ENCODE data around the gene ANKRD45.
"Not testable (repeated sequence)": the region's sequence is repeated elsewhere in the genome, so short reads cannot be mapped to it uniquely, and the experiment has no call there.

The ANKRD45 gene

DNA sequence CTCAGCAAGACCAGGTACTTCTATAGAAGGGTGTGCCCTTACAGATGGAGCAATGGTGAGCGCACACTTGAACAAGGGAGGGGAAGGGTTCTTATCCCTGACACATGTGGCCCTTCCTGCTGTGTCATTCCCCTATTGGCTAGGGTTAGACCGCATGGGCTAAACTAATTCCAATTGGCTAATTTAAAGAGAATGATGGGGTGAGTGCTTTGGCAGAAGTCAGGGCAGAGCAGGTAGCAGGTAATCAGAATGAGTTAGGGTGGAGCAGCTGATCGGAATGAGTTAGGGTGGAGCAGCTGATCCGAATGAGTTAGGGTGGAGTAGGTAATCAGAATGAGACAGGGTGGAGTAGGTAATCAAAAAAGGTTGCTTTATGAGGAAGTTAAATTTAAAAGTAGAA, 14.2 kb upstream of the ANKRD45 start:
- H3K27ac ChIP-seq (ENCODE audit: low read length); H3K9me3 ChIP-seq (ENCODE audit: control insufficient read depth, low read depth, low read length); H3K27me3 ChIP-seq (ENCODE audit: control insufficient read depth, insufficient read depth, low read length); H3K4me3 ChIP-seq (ENCODE audit: low read length); H3K36me3 ChIP-seq (ENCODE audit: control insufficient read depth, low read depth, low read length); H3K9ac ChIP-seq (ENCODE audit: low read length): not testable (repeated sequence)
- H3K4me1 ChIP-seq (ENCODE audit: control insufficient read depth, low read depth, low read length), result peaks cover 25% of the 10 kb centered on the region

- no peak overlapping the region for H3K27ac ChIP-seq (ENCODE audit: low read length)
- peaks cover 15% of the 10 kb centered on the region for H3K4me1 ChIP-seq (ENCODE audit: control insufficient read depth, low read depth, low read length)
- H3K27me3 ChIP-seq (ENCODE audit: control insufficient read depth, insufficient read depth, low read length), result no peaks in the 10 kb centered on the region
- H3K9ac ChIP-seq (ENCODE audit: low read length), result no peak overlapping the region
- no peaks in the 10 kb centered on the region for H3K36me3 ChIP-seq (ENCODE audit: control insufficient read depth, low read depth, low read length)
- no peak overlapping the region for H3K4me3 ChIP-seq (ENCODE audit: low read length)
- no peaks in the 10 kb centered on the region for H3K9me3 ChIP-seq (ENCODE audit: control insufficient read depth, low read depth, low read length)
Measured at GRCh38 chr1:173682184-173682583, 12.5 kb upstream of the ANKRD45 start.

GRCh38 chr1:173680152-173680551, 10.5 kb upstream of the ANKRD45 start:
- H3K36me3 ChIP-seq (ENCODE audit: control insufficient read depth, low read depth, low read length); H3K4me3 ChIP-seq (ENCODE audit: low read length); H3K9me3 ChIP-seq (ENCODE audit: control insufficient read depth, low read depth, low read length); H3K27me3 ChIP-seq (ENCODE audit: control insufficient read depth, insufficient read depth, low read length); H3K9ac ChIP-seq (ENCODE audit: low read length); H3K27ac ChIP-seq (ENCODE audit: low read length): not testable (repeated sequence)
- H3K4me1 ChIP-seq (ENCODE audit: control insufficient read depth, low read depth, low read length), result peaks cover 15% of the 10 kb centered on the region

DNA sequence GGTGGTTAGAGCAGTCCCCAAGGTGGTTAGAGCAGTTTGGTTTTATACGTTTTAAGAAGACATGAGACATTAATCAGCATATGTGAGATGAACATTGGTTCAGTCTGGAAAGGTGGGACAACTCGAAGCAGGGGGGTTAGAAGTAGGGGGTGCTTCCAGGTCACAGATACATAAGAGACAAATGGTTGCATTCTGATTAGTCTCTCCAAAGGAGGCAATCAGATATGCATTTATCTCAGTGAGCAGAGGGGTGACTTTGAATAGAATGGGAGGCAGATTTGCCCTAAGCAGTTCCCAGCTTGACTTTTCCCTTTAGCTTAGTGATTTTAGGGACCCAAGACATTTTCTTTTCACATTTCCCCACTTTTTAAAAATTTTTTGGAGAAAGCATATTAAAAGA, 4.8 kb upstream of the ANKRD45 start:
- H3K9me3 ChIP-seq (ENCODE audit: control insufficient read depth, low read depth, low read length); H3K36me3 ChIP-seq (ENCODE audit: control insufficient read depth, low read depth, low read length); H3K27ac ChIP-seq (ENCODE audit: low read length); H3K4me1 ChIP-seq (ENCODE audit: control insufficient read depth, low read depth, low read length); H3K9ac ChIP-seq (ENCODE audit: low read length); H3K4me3 ChIP-seq (ENCODE audit: low read length): not testable (repeated sequence)
- peaks cover 11% of the 10 kb centered on the region for H3K27me3 ChIP-seq (ENCODE audit: control insufficient read depth, insufficient read depth, low read length)

DNA sequence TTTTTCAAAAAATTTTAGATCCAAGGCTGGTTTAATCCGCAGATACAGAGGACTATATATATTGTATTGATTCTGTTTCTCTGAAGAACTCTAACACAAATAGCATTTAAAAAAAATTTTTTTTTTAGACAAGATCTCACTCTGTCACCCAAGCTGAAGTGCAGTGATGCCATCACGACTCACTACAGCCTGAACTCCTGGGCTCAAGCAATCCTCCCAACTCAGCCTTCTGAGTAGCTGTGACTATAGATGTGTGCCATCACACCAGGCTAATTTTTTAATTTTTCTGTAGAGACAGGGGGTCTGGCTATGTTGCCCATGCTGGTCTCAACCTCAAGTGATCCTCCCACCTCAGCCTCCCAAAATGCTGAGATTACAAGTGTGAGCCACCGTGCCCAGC, 3.0 kb downstream of the ANKRD45 start:
- Histone ChIP-seq H3K9ac (ENCODE audit: low read length) (no peak overlapping the region), H3K4me1 (ENCODE audit: control insufficient read depth, low read depth, low read length) (peaks cover 16% of the 10 kb centered on the region), H3K27ac (ENCODE audit: low read length) (no peak overlapping the region), H3K4me3 (ENCODE audit: low read length) (no peak overlapping the region), H3K27me3 (ENCODE audit: control insufficient read depth, insufficient read depth, low read length) (peaks cover 11% of the 10 kb centered on the region), H3K9me3 (ENCODE audit: control insufficient read depth, low read depth, low read length) (no peaks in the 10 kb centered on the region), H3K36me3 (ENCODE audit: control insufficient read depth, low read depth, low read length) (no peaks in the 10 kb centered on the region)

DNA sequence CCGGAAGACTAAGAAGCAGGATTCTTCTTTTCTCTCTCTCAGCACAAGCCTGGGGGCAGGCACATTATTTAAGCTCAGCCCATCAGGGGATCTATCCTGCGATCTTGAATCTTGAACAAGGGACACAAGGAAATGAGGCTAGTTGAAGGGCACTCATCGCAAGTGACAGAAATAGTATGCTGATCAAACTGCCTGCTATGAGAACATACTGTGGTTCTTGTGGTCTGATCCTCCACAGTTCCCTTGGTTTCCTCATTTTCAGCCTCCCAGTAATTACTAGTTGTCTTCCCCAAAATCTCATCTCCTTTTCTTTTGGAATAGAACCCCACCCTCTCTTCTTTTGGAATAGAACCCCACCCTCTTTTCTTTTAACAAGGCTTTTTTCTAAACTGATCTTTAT, 6.5 kb downstream of the ANKRD45 start:
- Histone ChIP-seq H3K27me3 (ENCODE audit: control insufficient read depth, insufficient read depth, low read length) (no peaks in the 10 kb centered on the region), H3K9me3 (ENCODE audit: control insufficient read depth, low read depth, low read length) (no peaks in the 10 kb centered on the region), H3K4me1 (ENCODE audit: control insufficient read depth, low read depth, low read length) (no peaks in the 10 kb centered on the region), H3K9ac (ENCODE audit: low read length) (no peak overlapping the region), H3K4me3 (ENCODE audit: low read length) (no peak overlapping the region), H3K27ac (ENCODE audit: low read length) (no peak overlapping the region), H3K36me3 (ENCODE audit: control insufficient read depth, low read depth, low read length) (no peaks in the 10 kb centered on the region)

DNA sequence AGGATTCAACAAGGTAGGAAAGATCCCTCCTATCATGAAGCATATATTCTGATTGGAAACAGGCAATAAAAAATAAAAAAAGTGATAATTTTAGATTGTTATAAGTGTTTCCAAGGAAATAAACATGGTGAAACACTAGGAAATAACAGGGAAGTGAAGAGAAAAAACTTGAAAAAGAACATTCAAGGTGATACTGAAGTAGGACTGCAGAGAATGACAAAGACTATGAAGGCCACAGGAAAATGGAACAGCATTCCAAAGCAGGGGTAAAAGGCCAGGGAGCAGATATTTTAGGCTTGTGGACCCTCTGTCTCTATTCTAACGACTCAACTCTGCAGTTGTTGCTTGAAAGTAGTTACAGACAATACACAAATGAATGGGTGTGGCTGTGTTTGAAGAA, 7.9 kb downstream of the ANKRD45 start:
- no peaks in the 10 kb centered on the region for H3K36me3 ChIP-seq (ENCODE audit: control insufficient read depth, low read depth, low read length)

GRCh38 chr1:173661271-173661670, 8.4 kb downstream of the ANKRD45 start:
- Histone ChIP-seq H3K27me3 (ENCODE audit: control insufficient read depth, insufficient read depth, low read length) (no peaks in the 10 kb centered on the region), H3K4me3 (ENCODE audit: low read length) (no peak overlapping the region), H3K9me3 (ENCODE audit: control insufficient read depth, low read depth, low read length) (peaks cover 4% of the 10 kb centered on the region), H3K36me3 (ENCODE audit: control insufficient read depth, low read depth, low read length) (no peaks in the 10 kb centered on the region), H3K9ac (ENCODE audit: low read length) (no peak overlapping the region), H3K4me1 (ENCODE audit: control insufficient read depth, low read depth, low read length) (no peaks in the 10 kb centered on the region), H3K27ac (ENCODE audit: low read length) (no peak overlapping the region)

More for the DNA sequence above, 7.9 kb downstream of the ANKRD45 start:
- no peak overlapping the region for H3K4me3 ChIP-seq (ENCODE audit: low read length)
- H3K4me1 ChIP-seq (ENCODE audit: control insufficient read depth, low read depth, low read length), result no peaks in the 10 kb centered on the region
- no peaks in the 10 kb centered on the region for H3K27me3 ChIP-seq (ENCODE audit: control insufficient read depth, insufficient read depth, low read length)
- H3K9me3 ChIP-seq (ENCODE audit: control insufficient read depth, low read depth, low read length), result no peaks in the 10 kb centered on the region
- no peak overlapping the region for H3K9ac ChIP-seq (ENCODE audit: low read length)
- H3K27ac ChIP-seq (ENCODE audit: low read length), result no peak overlapping the region

DNA sequence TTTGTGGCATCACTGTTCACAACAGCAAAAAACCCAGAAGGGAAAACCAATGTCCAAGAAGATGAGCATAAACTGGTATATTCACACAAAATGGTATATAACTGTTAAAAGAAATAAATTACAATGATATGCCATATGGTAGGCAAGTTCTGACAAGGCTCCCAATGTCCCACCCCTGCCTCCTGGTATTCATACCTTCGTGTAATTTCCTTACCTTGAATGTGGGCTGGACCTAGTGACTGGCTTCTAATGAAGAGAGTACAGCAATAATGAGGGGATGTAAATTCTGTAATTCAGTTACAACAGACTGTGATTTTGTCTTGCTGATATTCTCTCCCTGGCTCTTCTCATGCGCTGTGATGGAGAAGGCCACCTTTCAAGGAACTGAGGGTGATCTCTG, 9.3 kb downstream of the ANKRD45 start:
- Histone ChIP-seq H3K27me3 (ENCODE audit: control insufficient read depth, insufficient read depth, low read length) (no peaks in the 10 kb centered on the region), H3K27ac (ENCODE audit: low read length) (no peak overlapping the region), H3K4me3 (ENCODE audit: low read length) (no peak overlapping the region), H3K9ac (ENCODE audit: low read length) (no peak overlapping the region), H3K9me3 (ENCODE audit: control insufficient read depth, low read depth, low read length) (peaks cover 9% of the 10 kb centered on the region), H3K4me1 (ENCODE audit: control insufficient read depth, low read depth, low read length) (no peaks in the 10 kb centered on the region), H3K36me3 (ENCODE audit: control insufficient read depth, low read depth, low read length) (no peaks in the 10 kb centered on the region)

DNA sequence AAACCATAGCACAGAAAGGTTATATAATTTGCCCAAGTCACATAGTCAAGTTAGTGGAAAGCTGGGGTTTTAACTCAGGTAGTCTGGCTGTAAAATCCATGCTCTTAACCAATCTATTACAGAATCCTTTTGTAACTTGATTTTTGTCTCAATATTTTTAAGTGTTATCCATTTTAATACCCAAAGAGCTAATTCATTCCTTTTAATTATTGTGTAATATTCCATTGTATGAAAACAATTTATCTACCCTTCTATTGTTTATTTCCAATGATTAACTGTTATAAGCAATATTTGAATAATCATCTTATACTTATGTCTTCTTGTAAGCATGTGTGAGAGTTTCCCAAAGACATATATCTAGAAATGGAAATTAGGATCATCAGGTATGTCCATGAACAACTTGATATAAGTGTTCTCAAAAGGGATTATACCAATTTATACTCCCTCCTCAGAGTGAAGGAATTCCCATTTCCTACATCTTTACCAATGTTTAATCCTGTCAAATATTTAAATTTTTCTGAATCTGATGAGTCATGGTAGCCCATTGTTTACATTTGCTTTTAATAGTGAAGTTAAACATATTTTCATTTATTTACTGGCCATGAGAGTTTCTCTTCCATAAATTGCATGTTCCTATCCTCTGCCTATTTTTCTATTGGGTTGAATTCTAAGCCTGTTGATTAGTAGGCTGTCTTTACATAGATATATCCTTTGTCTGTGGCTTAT, 20.6 kb downstream of the ANKRD45 start:
- Histone ChIP-seq H3K27ac (ENCODE audit: low read length) (no peak overlapping the region), H3K9ac (ENCODE audit: low read length) (no peak overlapping the region), H3K9me3 (ENCODE audit: control insufficient read depth, low read depth, low read length) (no peaks in the 10 kb centered on the region)

DNA sequence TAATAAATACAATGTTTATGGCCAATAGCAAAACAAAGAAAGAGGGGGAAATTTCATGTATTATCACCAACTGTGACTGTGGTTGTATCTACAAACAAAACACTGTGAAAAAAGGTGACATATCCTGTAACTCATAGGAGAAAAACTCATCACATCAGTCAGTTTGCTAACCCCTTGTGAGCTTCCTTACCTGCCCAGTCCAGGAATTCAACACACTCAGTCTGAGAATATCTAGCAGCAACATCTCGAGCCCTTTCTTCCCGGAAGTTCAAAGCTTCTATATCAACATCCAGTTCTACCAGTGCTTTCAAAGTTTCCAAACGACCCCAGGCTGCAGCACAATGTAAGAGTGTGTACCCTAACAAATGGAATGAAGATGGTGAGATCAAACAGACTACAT, 23.0 kb downstream of the ANKRD45 start:
- Histone ChIP-seq H3K9ac (ENCODE audit: low read length) (no peak overlapping the region), H3K4me3 (ENCODE audit: low read length) (no peak overlapping the region), H3K27ac (ENCODE audit: low read length) (no peak overlapping the region), H3K9me3 (ENCODE audit: control insufficient read depth, low read depth, low read length) (peaks cover 5% of the 10 kb centered on the region), H3K4me1 (ENCODE audit: control insufficient read depth, low read depth, low read length) (no peaks in the 10 kb centered on the region), H3K36me3 (ENCODE audit: control insufficient read depth, low read depth, low read length) (no peaks in the 10 kb centered on the region), H3K27me3 (ENCODE audit: control insufficient read depth, insufficient read depth, low read length) (no peaks in the 10 kb centered on the region)

More for the DNA sequence above, 20.6 kb downstream of the ANKRD45 start:
- Histone ChIP-seq H3K4me3 (ENCODE audit: low read length) (no peak overlapping the region), H3K4me1 (ENCODE audit: control insufficient read depth, low read depth, low read length) (no peaks in the 10 kb centered on the region), H3K36me3 (ENCODE audit: control insufficient read depth, low read depth, low read length) (no peaks in the 10 kb centered on the region), H3K27me3 (ENCODE audit: control insufficient read depth, insufficient read depth, low read length) (no peaks in the 10 kb centered on the region)

- not testable (repeated sequence) for H3K4me1 ChIP-seq (ENCODE audit: control insufficient read depth, low read depth, low read length); H3K36me3 ChIP-seq (ENCODE audit: control insufficient read depth, low read depth, low read length); H3K27me3 ChIP-seq (ENCODE audit: control insufficient read depth, insufficient read depth, low read length); H3K27ac ChIP-seq (ENCODE audit: low read length); H3K9ac ChIP-seq (ENCODE audit: low read length); H3K4me3 ChIP-seq (ENCODE audit: low read length)
- peaks cover 15% of the 10 kb centered on the region for H3K9me3 ChIP-seq (ENCODE audit: control insufficient read depth, low read depth, low read length)
Measured at GRCh38 chr1:173642450-173643139, 27.1 kb downstream of the ANKRD45 start.

Measured in iPS-18a (cell line).